ENCODE measurements around the gene HMG20B.
"Not testable (repeated sequence)": the region's sequence is repeated elsewhere in the genome, so short reads cannot be mapped to it uniquely, and the experiment has no call there.

Gene HMG20B

DNA sequence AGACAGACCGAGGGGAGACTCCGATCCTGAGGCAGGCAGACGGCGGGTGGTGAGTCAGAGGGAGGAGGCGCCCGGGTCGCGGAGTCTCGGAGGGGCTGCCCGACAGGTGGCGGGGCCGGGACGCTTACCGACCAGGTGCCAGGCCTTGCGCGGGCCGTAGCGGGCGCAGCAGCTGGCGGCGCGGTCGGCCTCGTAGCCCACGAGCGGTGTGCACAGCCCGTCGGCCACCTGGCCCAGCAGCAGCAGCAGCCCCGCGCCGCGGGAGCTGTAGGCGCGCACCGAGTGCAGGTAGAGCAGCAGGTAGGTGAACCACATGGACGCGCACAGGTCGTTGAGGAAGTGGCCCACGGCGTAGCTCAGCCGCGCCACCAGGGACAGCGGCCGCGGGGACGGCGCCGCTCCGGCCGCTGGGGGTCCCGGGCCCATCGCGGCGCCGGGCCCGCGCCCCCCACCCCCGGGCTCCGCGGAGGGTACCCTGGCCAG, 15.7 kb upstream of the HMG20B start:
- no peak for DNase-seq

DNA sequence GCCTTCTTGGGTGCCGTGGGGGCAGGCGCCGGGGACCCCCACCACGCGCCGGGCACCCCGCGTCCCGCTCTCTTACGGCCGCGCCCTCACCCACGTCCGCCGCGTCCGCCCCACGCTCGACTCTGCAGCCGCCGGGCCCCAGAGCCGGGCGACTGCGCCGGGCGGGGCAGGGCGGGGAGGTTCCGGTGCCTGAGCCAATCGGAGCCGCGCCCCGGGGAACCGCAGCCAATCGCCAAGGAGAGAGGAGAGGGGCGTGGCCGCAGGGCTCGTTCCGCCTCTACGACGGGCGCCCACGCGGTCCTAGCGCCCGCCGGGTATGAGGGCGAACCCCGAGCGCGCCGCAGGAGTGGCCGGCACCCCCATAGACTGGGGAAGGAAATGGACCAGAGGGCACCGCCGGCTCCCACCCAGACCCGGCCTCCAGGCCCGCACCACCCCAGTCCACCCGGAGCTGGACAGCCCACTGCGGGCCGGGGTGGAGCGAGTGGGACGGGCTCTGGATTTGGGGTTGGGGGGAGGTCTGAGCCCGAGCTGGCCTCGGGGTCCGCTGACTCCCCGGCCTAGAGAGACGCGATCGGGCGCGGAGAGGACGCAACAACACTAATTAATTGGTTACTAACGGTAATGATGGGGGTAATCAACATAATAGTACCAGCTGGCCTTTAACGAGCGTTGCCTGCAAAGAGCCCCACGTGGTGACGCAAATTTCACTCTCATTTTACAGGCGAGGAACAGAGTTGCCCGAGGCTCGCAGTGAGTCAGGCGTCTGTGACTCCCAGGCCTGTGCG, 15.1 kb upstream of the HMG20B start, which contains the start of gene MFSD12:
Gene MFSD12 (minus strand): TSS at position 126 of the 788 bp plus-strand sequence. CDS start 183 bp downstream, outside the sequence.
- DNase-seq: peak; percentile 85

DNA sequence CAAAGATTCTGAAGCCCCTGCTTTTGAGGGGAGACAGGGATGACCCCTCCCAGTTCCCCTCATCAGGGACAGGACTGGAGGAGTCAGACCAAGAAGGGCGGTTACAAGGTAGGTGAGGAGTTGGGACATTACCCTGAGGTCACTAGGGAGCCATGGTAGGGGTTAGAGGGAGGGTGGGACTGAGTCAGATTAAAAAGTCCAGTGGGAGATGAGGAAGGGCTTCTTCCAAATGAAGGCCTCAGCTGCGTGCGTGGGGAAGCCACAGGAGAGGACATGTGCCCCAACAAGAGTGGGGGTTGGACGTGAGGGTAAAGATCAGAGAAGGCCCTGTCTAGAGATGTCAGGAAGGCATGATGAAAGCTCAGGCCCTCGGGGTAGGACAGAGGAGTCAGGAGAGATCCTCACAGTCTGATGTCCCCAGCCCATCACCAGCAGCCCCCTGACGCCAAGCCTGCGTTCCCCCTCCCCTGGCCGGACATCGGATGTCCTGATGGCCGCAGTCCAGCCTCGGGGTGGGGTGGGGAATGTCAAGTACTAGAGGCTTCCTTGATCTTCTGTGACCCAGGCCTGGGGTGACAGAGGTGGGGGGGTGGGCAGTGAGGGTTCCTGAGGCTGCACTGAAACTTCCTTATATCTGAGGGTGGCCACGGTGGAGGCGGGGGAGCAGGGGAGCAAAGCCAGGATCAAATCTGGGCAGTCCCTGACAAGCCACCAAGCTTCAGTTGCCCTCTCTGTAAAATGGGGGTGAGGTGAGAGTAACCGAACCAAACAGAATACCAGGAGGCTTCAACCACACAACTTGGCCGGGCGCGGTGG, 8.8 kb upstream of the HMG20B start:
- no peak for DNase-seq

GRCh38 chr19:3565139-3565538, 7.6 kb upstream of the HMG20B start:
- peak; percentile 33 for DNase-seq

DNA sequence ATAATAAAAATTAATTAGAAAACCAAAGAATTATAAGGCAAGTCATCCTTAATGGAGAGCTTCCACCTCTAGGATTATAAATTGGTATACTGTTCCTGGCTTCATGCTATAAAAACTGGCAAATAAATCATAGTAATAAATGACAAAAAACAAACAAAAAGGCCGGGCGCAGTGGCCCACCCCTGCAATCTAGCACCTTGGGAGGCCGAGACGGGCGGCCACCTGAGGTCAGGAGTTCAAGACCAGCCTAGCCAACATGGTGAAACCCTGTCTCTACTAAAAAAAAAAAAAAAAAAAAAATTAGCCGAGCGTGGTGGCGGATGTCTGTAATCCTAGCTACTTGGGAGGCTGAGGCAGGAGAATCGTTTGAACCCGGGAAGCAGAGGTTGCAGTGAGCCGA, 2.7 kb upstream of the HMG20B start:
- DNase-seq: not testable (repeated sequence)

- no peak for DNase-seq
Observed at GRCh38 chr19:3570606-3571011, 2.1 kb upstream of the HMG20B start.

DNA sequence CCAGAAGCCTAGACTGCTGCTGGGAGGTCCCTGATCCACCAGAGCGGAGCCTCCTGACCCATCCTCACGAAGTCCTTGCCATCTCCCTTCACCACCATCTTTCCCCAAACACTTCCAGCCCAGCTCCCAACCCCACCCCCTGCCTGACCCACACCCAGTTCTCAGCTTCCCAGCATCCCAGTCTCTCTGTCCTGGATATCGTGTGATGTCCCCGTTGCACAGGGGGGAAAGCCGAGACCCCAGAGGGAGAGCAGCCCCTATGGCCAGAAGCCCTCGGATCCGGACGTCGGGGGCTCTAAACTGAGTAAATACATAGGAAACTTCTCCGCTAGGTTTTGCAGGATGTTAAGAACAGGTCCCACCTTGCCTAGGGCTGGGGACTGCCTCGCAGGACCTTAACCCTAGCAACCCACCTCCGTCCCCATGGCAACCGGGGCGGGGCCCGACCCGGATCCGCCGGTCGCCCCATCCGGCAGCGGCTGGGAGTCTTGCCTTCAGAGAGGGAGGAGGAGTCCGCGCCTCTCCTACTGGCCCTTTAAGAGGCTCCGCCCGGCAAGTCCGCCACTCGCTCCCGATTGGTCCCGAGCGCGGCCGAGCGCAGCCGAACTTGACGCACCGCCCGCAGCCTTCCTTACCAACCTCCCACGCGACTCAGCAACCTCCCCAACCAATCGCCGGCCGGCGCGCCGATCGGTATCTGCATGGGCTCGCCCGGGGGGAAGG, 451 bp upstream of the HMG20B start:
- DNase-seq: peak; percentile 99

GRCh38 chr19:3573162-3573857, 566 bp downstream of the HMG20B start:
- DNase-seq: no peak

DNA sequence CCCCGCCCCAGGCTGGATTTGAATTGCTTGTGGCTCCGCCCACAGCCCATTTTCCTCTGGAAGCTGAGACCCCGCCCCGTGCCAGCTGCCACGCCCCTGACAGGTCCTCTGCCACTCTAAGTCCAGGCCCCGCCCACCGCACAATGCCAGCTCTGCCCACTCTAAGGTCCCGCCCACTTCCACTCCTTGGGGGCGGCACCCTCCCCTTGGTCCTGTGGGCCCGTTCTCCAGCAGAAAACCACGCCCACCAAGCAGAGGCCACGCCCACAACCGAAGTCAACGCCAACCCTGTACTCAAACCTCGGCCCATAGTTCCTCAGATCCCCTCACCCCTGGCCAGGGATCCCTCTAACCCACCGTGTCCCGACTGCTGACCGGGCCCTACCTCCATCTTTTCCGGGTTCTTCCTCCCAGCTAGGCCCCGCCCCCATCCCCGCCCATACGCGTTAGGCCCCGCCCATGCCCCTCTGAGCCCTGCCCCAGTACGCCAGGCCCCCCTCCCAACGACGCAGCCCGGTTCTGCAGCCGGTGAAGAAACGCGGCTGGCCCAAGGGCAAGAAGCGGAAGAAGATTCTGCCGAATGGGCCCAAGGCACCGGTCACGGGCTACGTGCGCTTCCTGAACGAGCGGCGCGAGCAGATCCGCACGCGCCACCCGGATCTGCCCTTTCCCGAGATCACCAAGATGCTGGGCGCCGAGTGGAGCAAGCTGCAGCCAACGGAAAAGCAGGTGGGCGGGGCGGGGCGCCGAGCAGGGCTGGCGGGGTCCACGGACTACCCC, 1.3 kb downstream of the HMG20B start:
- DNase-seq: peak; percentile 89

- no peak for DNase-seq
Observed at GRCh38 chr19:3575260-3575741, 2.6 kb downstream of the HMG20B start.

DNA sequence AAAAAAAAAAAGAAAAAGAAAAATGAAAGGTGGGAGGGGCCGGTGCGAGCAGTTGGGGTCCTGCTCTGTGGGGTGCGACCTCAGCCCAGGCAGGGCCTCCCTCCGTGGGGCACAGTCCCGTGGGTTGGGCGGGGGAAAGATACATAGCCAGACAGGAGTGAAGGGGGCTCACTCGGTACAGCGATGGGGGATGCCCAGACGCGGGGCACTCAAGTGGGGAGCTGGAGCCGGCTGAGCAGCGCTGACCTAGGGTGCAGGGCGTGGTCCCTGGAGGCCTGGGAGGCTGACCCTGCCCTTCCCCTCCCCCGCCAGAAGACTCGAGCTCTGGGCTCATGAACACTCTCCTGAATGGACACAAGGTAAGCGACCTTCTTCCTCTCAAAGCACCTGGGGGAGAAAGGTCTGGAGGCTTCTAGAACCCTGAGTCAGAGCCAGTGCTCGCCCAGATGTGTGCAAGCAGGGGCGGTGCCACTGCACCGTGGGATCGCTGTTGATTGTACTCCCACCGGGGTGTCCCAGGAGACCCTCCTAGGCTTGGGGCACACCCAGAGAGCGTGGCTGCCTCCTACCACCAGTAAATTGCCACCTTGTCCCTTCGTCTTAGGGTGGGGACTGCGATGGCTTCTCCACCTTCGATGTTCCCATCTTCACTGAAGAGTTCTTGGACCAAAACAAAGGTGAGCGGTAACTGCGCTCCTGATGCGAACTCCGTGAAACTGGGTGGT, 3.4 kb downstream of the HMG20B start:
- DNase-seq: no peak

DNA sequence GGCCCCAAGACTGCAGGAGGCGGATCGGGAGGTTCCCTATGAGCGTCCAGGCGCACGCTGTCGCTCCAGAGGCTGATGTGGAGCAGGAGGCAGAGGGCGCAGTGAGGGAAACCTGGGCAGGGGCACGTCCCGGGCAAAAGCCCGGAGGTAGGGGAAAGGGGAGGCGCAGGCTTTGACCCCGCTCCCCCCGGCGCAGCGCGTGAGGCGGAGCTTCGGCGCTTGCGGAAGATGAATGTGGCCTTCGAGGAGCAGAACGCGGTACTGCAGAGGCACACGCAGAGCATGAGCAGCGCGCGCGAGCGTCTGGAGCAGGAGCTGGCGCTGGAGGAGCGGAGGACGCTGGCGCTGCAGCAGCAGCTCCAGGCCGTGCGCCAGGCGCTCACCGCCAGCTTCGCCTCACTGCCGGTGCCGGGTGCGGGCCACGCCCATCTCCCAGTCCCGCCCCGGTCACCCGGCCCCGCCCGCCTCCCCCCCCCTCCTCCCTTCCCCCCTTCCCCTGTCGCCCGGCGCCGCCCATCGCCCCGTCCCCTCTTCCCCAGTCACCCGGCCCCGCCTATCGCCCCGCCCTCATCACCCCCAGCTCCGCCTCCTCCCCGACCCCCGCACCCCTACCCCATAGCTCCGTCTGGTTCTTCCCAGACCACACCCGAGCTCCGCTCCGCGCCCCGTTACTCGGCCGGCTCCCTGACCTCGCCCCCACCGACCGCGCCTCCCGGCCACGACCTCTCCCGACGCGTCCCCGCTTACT, 4.1 kb downstream of the HMG20B start:
- DNase-seq: no peak

DNA sequence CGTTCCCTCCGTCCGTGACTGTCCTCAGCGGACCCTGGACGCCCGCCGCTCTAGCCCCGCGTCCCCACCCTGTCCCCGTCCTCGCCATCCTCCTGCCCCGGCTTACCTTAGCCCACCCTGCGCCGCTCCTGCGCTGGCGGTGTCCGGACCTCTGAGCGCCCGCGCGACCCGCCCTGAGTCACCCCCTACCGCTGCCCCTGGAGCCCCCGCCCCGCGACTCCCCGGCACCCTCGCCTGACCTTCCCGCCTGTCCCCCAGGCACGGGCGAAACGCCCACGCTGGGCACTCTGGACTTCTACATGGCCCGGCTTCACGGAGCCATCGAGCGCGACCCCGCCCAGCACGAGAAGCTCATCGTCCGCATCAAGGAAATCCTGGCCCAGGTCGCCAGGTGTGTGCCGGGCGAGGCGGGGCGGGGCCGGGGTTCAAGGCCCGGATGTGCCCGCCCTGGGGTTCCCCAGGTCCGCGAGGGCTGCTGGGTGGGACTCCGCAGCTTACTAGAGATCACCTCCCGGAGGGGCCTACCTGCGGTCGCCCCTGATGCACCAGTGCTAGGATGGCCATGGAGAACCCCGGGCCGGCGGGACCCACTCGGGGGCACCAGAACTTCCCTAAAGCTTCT, 5.1 kb downstream of the HMG20B start:
- no peak for DNase-seq

DNA sequence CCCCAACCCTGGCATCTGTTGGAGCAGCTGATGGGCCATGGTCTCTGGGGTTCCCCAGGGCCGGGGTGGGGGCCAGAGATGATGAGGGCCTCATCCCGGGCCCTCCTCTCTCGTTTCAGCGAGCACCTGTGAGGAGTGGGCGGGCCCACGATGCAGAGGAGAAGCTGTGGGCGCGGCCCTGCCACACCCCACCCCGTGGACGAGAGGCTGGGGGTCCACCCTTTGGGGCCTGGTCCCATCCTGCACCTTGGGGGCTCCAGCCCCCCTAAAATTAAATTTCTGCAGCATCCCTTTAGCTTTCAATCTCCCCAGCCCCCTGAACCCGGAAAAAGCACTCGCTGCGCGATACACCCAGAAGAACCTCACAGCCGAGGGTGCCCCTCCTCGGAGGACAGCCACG, 5.6 kb downstream of the HMG20B start:
- DNase-seq: no peak

DNA sequence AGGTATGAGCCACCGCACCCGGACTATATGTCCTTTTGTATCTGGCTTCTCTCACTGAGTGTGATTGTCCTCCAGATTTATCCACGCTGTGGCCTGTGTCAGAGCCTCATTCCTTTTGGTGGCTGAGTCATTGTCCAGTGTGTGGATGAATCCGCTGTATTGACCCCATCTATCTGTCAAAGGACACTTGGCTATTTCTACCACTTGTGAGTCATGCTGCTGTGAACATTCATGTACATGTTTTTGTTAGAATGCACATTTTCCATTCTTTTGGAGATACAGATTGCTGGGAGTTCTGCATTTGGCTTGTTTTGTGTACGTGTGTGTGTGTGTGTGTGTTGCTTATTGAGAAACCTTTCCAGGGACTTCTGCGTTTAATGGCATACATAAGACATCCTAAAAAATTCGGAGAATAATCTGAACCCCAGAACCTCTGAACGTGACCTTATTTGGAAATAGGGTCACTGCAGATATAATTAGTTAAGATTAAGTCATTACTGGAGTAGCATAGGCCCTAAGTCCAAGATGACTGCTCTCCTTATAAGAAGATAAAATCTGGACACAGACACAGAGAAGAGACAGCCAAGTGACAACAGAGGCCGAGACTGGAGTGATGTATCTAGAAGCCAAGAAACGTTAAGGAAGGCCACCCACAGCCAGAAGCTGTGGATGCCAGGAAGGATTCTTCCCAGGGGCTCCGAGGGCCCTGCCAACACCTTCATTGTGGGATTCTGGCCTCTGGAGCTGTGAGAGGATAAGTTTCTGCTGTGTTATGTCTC, 7.6 kb downstream of the HMG20B start:
- peak; percentile 16 for DNase-seq

DNA sequence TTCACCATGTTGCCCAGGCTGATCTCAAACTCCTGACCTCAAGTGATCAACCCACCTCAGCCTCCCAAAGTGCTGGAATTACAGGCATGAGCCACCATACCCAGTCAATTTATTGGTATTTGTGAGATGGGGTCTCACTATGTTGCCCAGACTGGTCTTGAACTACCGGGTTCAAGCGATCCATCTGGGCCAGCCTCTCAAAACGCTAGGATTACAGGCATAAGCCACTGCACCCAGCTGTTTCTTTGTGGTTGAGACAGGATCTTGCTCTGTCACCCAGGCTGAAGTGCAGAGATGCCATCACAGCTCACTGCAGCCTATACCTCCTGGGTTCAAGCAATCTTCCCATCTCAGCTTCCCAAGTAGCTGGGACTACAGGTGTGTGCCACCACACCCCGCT, 9.0 kb downstream of the HMG20B start:
- not testable (repeated sequence) for DNase-seq

DNA sequence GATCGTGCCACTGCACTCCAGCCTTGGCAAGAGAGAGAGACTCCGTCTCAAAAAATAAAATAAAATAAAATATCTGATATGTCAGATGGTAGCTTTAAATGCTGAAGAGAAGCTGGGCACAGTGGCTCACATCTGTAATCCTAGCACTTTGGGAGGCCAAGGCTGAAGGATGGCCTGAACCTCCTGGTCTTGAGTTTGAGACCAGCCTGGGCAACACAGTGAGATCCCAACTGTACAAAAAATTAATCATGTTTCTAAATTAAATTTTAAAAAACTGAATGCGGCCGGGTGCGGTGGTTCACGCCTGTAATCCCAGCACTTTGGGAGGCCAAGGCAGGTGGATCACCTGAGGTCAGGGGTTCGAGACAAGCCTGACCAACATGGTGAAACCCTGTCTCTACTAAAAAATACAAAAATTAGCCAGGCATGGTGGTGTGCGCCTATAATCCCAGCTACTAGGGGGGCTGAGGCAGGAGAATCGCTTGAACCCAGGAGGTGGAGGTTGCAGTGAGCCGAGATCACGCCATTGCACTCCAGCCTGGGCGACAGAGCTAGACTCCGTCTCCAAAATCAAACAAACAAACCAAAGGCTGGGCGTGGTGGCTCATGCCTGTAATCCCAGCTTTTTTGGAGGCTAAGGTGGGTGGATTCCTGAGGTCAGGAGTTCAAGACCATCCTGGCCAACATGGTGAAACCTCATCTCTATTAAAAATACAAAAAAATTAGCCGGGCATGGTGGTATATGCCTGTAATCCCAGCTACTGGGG, 11.5 kb downstream of the HMG20B start:
- not testable (repeated sequence) for DNase-seq
